K562 (cell line): ENCODE data around the gene PTGES3. TPM values are rescaled to one million over a fixed set of nuclear protein-coding genes. Genes with fewer than 3 reads are reported as not detected.

Experiments used
- ARNT ChIP-seq, 2 experiments: fragments of 450-650 bp; IDR thresholded peaks; 2 replicates each; pipeline ENCODE4 v1.6.1; 2016; ENCODE audit warnings: mild to moderate bottlenecking in 1 of 2
- CBFB ChIP-seq: sonication (generic); formaldehyde crosslinking; IDR thresholded peaks from 2 replicates; pipeline ENCODE4 v1.4.0; 2020; ENCODE audit warnings: mild to moderate bottlenecking, missing genetic modification reagents
- CEBPG ChIP-seq, 3 experiments: fragments of 200-800 bp in 1 of 3; sonication (Bioruptor generic) in 1 of 3; sonication (generic) in 1 of 3; formaldehyde crosslinking in 1 of 3; IDR thresholded peaks in 2 of 3; conservative IDR thresholded peaks in 1 of 3; 2 replicates each; pipeline versions ENCODE4 v1.6.1 to v1.8.0; 2016 to 2022; ENCODE audit warnings: missing compliant biosample characterization in 2 of 3, missing genetic modification characterization in 2 of 3, mild to moderate bottlenecking in 1 of 3, missing genetic modification reagents in 1 of 3
- CTBP1 ChIP-seq: fragments of 450-650 bp; IDR thresholded peaks from 2 replicates; pipeline ENCODE4 v1.6.1; 2016; ENCODE audit warnings: borderline replicate concordance
- DACH1 ChIP-seq: fragments of 450-650 bp; IDR thresholded peaks from 2 replicates; pipeline ENCODE4 v1.6.1; 2018; ENCODE audit not compliant: partially characterized antibody
- ELF2 ChIP-seq: fragments of 250-450 bp; sonication (Bioruptor Pico); IDR thresholded peaks from 2 replicates; pipeline ENCODE4 v1.5.0; 2021; ENCODE audit warnings: mild to moderate bottlenecking
- GATA2 ChIP-seq: sonication (generic); formaldehyde crosslinking; IDR thresholded peaks from 2 replicates; pipeline ENCODE4 v1.4.0; 2020; ENCODE audit warnings: mild to moderate bottlenecking, missing genetic modification reagents
- GATAD2A ChIP-seq: fragments of 450-650 bp; IDR thresholded peaks from 2 replicates; pipeline ENCODE4 v1.6.1; 2017
- GTF2E2 ChIP-seq: fragments of 200-800 bp; sonication (Bioruptor generic); IDR thresholded peaks from 2 replicates; pipeline ENCODE4 v1.6.1; 2016; ENCODE audit warnings: missing genetic modification characterization, missing compliant biosample characterization
- KHSRP ChIP-seq: fragments of 450-650 bp; IDR thresholded peaks from 2 replicates; pipeline ENCODE4 v1.6.1; 2017
- MCM2 ChIP-seq: fragments of 450-650 bp; IDR thresholded peaks from 2 replicates; pipeline ENCODE4 v1.6.1; 2017; ENCODE audit warnings: low read depth, mild to moderate bottlenecking
- TRIM24 ChIP-seq, 2 experiments: fragments of 450-650 bp; IDR thresholded peaks; 2 replicates each; pipeline ENCODE4 v1.6.1; 2016
- polyA plus RNA-seq, 8 experiments: library from polyadenylated mRNA; depleted of rRNA in 4 of 8; stranded (reverse) in 5 of 8; unstranded in 3 of 8; fragments of >200 nt; fragmentation: Nextera tagmentation in 2 of 8; fragmentation: Illumina TruSeq in 1 of 8; extraction: Ambion mirVana in 2 of 8; extraction: Trizol in 1 of 8; gene quantifications; 2 replicates each; pipeline versions ENCODE4 v1.2.1 to v1.2.3, GENCODE V29; 2011 to 2014; ENCODE audit warnings: inconsistent platforms in 1 of 8, missing spikeins in 1 of 8
- total RNA-seq, 7 experiments: library from RNA; depleted of rRNA in 6 of 7; stranded (reverse); fragments of >200 nt in 6 of 7; fragmentation: Illumina TruSeq in 2 of 7; extraction: Trizol in 2 of 7; gene quantifications; 2 replicates each; pipeline versions ENCODE4 v1.2.1 to v1.2.3, GENCODE V29; 2011 to 2021; ENCODE audit warnings: low replicate concordance in 1 of 7
- TF ChIP-seq, protein P1 (sequence below), 2 experiments: fragments of 450-650 bp; IDR thresholded peaks; 2 replicates each; pipeline ENCODE4 v1.6.1; 2018; ENCODE audit warnings: mild to moderate bottlenecking in 2 of 2, low read depth in 1 of 2; ENCODE audit not compliant: partially characterized antibody in 2 of 2
- TF ChIP-seq, protein P2 (sequence below): sonication (generic); formaldehyde crosslinking; IDR thresholded peaks from 2 replicates; pipeline ENCODE4 v1.8.0; 2022; ENCODE audit warnings: mild to moderate bottlenecking, missing genetic modification reagents
- TF ChIP-seq, protein P3 (sequence below): fragments of 150-350 bp; IDR thresholded peaks from 2 replicates; pipeline ENCODE4 v1.6.1; 2014; ENCODE audit warnings: low read depth, mild to moderate bottlenecking, low read length, borderline replicate concordance
- TF ChIP-seq, protein P4 (sequence below), 2 experiments: fragments of 450-650 bp in 1 of 2; sonication (generic) in 1 of 2; formaldehyde crosslinking in 1 of 2; IDR thresholded peaks in 1 of 2; conservative IDR thresholded peaks in 1 of 2; 2 replicates each; pipeline versions ENCODE4 v1.6.1 to v1.8.1; 2016 to 2023; ENCODE audit warnings: mild to moderate bottlenecking in 2 of 2, moderate library complexity in 2 of 2, inconsistent platforms in 1 of 2, missing genetic modification reagents in 1 of 2

PTGES3 gene
- total and polyA plus RNA-seq, 9 of the 15 experiments (the other 6 are each of a cell fraction or from before 2014, with no cell fraction given) = 163 to 501 (median 213) TPM

DNA sequence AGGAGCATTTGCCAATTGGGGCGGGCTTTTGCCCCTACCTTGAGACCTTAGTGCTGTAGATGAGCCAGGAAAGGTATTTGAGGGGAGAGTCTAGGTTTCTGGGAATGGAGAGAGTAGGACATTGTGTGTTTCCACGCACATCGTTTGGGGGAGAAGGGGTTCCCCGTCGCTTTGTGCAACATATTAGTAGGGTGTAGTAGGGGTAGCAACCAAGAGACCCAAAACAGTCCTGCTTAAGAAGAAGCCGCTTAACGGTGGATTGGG lies 694 bp upstream of the PTGES3 start (continued):
- TF ChIP-seq, protein P1, sequence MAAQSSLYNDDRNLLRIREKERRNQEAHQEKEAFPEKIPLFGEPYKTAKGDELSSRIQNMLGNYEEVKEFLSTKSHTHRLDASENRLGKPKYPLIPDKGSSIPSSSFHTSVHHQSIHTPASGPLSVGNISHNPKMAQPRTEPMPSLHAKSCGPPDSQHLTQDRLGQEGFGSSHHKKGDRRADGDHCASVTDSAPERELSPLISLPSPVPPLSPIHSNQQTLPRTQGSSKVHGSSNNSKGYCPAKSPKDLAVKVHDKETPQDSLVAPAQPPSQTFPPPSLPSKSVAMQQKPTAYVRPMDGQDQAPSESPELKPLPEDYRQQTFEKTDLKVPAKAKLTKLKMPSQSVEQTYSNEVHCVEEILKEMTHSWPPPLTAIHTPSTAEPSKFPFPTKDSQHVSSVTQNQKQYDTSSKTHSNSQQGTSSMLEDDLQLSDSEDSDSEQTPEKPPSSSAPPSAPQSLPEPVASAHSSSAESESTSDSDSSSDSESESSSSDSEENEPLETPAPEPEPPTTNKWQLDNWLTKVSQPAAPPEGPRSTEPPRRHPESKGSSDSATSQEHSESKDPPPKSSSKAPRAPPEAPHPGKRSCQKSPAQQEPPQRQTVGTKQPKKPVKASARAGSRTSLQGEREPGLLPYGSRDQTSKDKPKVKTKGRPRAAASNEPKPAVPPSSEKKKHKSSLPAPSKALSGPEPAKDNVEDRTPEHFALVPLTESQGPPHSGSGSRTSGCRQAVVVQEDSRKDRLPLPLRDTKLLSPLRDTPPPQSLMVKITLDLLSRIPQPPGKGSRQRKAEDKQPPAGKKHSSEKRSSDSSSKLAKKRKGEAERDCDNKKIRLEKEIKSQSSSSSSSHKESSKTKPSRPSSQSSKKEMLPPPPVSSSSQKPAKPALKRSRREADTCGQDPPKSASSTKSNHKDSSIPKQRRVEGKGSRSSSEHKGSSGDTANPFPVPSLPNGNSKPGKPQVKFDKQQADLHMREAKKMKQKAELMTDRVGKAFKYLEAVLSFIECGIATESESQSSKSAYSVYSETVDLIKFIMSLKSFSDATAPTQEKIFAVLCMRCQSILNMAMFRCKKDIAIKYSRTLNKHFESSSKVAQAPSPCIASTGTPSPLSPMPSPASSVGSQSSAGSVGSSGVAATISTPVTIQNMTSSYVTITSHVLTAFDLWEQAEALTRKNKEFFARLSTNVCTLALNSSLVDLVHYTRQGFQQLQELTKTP (IDR thresholded peaks at IDR 0.05; ENCODE audit: low read depth in 1 of 2, partially characterized antibody in 2 of 2) = no peak
- TF ChIP-seq TRIM24 (IDR thresholded peaks at IDR 0.05) (no peak; a peak in 1 of 4 replicates), GATAD2A (no peak), MCM2 (no peak), GATA2 (CRISPR knock-in tag) (no peak), GTF2E2 (tag) (no peak), CEBPG (CRISPR knock-in tag; IDR thresholded peaks at IDR 0.05) (no peak), CEBPG (tag; conservative IDR thresholded peaks at IDR 0.05 in 1 of 2, IDR thresholded peaks at IDR 0.05 in 1 of 2) (no peak; a peak in 1 of 4 replicates), ARNT (IDR thresholded peaks at IDR 0.05) (no peak), CTBP1 (no peak), CBFB (CRISPR knock-in tag) (no peak), ELF2 (no peak), KHSRP (no peak), DACH1 (no peak)
- TF ChIP-seq, protein P2, sequence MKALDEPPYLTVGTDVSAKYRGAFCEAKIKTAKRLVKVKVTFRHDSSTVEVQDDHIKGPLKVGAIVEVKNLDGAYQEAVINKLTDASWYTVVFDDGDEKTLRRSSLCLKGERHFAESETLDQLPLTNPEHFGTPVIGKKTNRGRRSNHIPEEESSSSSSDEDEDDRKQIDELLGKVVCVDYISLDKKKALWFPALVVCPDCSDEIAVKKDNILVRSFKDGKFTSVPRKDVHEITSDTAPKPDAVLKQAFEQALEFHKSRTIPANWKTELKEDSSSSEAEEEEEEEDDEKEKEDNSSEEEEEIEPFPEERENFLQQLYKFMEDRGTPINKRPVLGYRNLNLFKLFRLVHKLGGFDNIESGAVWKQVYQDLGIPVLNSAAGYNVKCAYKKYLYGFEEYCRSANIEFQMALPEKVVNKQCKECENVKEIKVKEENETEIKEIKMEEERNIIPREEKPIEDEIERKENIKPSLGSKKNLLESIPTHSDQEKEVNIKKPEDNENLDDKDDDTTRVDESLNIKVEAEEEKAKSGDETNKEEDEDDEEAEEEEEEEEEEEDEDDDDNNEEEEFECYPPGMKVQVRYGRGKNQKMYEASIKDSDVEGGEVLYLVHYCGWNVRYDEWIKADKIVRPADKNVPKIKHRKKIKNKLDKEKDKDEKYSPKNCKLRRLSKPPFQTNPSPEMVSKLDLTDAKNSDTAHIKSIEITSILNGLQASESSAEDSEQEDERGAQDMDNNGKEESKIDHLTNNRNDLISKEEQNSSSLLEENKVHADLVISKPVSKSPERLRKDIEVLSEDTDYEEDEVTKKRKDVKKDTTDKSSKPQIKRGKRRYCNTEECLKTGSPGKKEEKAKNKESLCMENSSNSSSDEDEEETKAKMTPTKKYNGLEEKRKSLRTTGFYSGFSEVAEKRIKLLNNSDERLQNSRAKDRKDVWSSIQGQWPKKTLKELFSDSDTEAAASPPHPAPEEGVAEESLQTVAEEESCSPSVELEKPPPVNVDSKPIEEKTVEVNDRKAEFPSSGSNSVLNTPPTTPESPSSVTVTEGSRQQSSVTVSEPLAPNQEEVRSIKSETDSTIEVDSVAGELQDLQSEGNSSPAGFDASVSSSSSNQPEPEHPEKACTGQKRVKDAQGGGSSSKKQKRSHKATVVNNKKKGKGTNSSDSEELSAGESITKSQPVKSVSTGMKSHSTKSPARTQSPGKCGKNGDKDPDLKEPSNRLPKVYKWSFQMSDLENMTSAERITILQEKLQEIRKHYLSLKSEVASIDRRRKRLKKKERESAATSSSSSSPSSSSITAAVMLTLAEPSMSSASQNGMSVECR (CRISPR knock-in tag) = no peak
- TF ChIP-seq, protein P3, sequence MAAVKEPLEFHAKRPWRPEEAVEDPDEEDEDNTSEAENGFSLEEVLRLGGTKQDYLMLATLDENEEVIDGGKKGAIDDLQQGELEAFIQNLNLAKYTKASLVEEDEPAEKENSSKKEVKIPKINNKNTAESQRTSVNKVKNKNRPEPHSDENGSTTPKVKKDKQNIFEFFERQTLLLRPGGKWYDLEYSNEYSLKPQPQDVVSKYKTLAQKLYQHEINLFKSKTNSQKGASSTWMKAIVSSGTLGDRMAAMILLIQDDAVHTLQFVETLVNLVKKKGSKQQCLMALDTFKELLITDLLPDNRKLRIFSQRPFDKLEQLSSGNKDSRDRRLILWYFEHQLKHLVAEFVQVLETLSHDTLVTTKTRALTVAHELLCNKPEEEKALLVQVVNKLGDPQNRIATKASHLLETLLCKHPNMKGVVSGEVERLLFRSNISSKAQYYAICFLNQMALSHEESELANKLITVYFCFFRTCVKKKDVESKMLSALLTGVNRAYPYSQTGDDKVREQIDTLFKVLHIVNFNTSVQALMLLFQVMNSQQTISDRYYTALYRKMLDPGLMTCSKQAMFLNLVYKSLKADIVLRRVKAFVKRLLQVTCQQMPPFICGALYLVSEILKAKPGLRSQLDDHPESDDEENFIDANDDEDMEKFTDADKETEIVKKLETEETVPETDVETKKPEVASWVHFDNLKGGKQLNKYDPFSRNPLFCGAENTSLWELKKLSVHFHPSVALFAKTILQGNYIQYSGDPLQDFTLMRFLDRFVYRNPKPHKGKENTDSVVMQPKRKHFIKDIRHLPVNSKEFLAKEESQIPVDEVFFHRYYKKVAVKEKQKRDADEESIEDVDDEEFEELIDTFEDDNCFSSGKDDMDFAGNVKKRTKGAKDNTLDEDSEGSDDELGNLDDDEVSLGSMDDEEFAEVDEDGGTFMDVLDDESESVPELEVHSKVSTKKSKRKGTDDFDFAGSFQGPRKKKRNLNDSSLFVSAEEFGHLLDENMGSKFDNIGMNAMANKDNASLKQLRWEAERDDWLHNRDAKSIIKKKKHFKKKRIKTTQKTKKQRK = no peak
- TF ChIP-seq, protein P4, sequence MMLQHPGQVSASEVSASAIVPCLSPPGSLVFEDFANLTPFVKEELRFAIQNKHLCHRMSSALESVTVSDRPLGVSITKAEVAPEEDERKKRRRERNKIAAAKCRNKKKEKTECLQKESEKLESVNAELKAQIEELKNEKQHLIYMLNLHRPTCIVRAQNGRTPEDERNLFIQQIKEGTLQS (IDR thresholded peaks at IDR 0.05) = no peak
- TF ChIP-seq, protein P4 (CRISPR knock-in tag; conservative IDR thresholded peaks at IDR 0.05) = 0 out of 2 replicates have a peak, but pooled peaks have one; percentile 28
